HepG2 (cell line): ENCODE data around the gene CSNK1D. TPM values are rescaled to one million over a fixed set of nuclear protein-coding genes. Genes with fewer than 3 reads are reported as not detected.

Source experiments
- BCL6 ChIP-seq: IDR thresholded peaks from 2 replicates; pipeline ENCODE4 v1.6.1; 2016; ENCODE audit warnings: missing genetic modification reagents, missing compliant biosample characterization
- BORCS8-MEF2B ChIP-seq: sonication (generic); formaldehyde crosslinking; IDR thresholded peaks from 2 replicates; pipeline ENCODE4 v1.8.0; 2022; ENCODE audit warnings: mild to moderate bottlenecking, missing genetic modification reagents
- CBX5 ChIP-seq: sonication (generic); formaldehyde crosslinking; IDR thresholded peaks from 2 replicates; pipeline ENCODE4 v1.4.0; 2020; ENCODE audit warnings: missing genetic modification reagents, borderline replicate concordance
- DBP ChIP-seq: sonication (generic); formaldehyde crosslinking; IDR thresholded peaks from 2 replicates; pipeline ENCODE4 v1.4.0; 2020; ENCODE audit warnings: missing genetic modification reagents; ENCODE audit errors: not compliant biosample characterization
- E2F1 ChIP-seq: sonication (generic); formaldehyde crosslinking; IDR thresholded peaks from 2 replicates; pipeline ENCODE4 v1.5.0; 2020; ENCODE audit warnings: missing genetic modification reagents
- FOXO4 ChIP-seq: sonication (generic); formaldehyde crosslinking; conservative IDR thresholded peaks from 2 replicates; pipeline ENCODE4 v1.8.1; 2023; ENCODE audit warnings: missing genetic modification reagents
- MAFF ChIP-seq: IDR thresholded peaks from 2 replicates; pipeline ENCODE4 v1.6.1; 2011; ENCODE audit warnings: low read depth, low read length, improper control_type of control experiment
- MXD3 ChIP-seq: IDR thresholded peaks from 2 replicates; pipeline ENCODE4 v1.6.1; 2016; ENCODE audit warnings: mild to moderate bottlenecking, missing biosample characterization, missing genetic modification reagents
- NFE2 ChIP-seq: sonication (generic); formaldehyde crosslinking; IDR thresholded peaks from 2 replicates; pipeline ENCODE4 v1.4.0; 2020; ENCODE audit warnings: missing genetic modification reagents
- NFYB ChIP-seq: sonication (generic); formaldehyde crosslinking; IDR thresholded peaks from 2 replicates; pipeline ENCODE4 v1.4.0; 2020; ENCODE audit warnings: missing genetic modification reagents
- SAFB2 ChIP-seq: sonication (generic); formaldehyde crosslinking; IDR thresholded peaks from 2 replicates; pipeline ENCODE4 v1.5.1; 2020; ENCODE audit warnings: missing genetic modification reagents, low read depth, mild to moderate bottlenecking, borderline replicate concordance
- ZBED4 ChIP-seq: sonication (generic); formaldehyde crosslinking; IDR thresholded peaks from 2 replicates; pipeline ENCODE4 v1.4.0; 2020; ENCODE audit warnings: missing genetic modification reagents, borderline replicate concordance
- ZBTB46 ChIP-seq: sonication (generic); formaldehyde crosslinking; IDR thresholded peaks from 2 replicates; pipeline ENCODE4 v1.4.0; 2020; ENCODE audit warnings: mild to moderate bottlenecking, missing genetic modification reagents, borderline replicate concordance
- ZBTB7B ChIP-seq: sonication (generic); formaldehyde crosslinking; IDR thresholded peaks from 2 replicates; pipeline ENCODE4 v1.4.0; 2020; ENCODE audit warnings: missing genetic modification reagents
- ZNF180 ChIP-seq: sonication (generic); formaldehyde crosslinking; IDR thresholded peaks from 2 replicates; pipeline ENCODE4 v1.4.0; 2020; ENCODE audit warnings: low read depth, missing genetic modification reagents, borderline replicate concordance
- ZNF331 ChIP-seq: sonication (generic); formaldehyde crosslinking; IDR thresholded peaks from 2 replicates; pipeline ENCODE4 v1.4.0; 2020; ENCODE audit warnings: missing genetic modification reagents
- ZNF468 ChIP-seq: sonication (generic); formaldehyde crosslinking; IDR thresholded peaks from 2 replicates; pipeline ENCODE4 v1.8.0; 2022; ENCODE audit warnings: mild to moderate bottlenecking, moderate library complexity, missing genetic modification reagents
- ZNF580 ChIP-seq: IDR thresholded peaks from 2 replicates; pipeline ENCODE4 v1.6.1; 2016; ENCODE audit warnings: low read depth, borderline replicate concordance
- ZNF761 ChIP-seq: sonication (generic); formaldehyde crosslinking; conservative IDR thresholded peaks from 2 replicates; pipeline ENCODE4 v1.4.0; 2020; ENCODE audit warnings: mild to moderate bottlenecking, missing genetic modification reagents
- polyA plus RNA-seq, 8 experiments: library from polyadenylated mRNA; depleted of rRNA in 3 of 8; stranded (reverse) in 7 of 8; unstranded in 1 of 8; fragments of >200 nt; fragmentation: Illumina TruSeq in 4 of 8; extraction: Trizol in 4 of 8; gene quantifications; 2 replicates each; pipeline versions ENCODE4 v1.2.1 to v1.2.3, GENCODE V29; 2011 to 2016; ENCODE audit warnings: low read depth in 4 of 8, missing spikeins in 1 of 8, mixed read lengths in 1 of 8; ENCODE audit not compliant: insufficient read depth in 1 of 8
- total RNA-seq, 5 experiments: library from RNA; depleted of rRNA; stranded (reverse); fragments of >200 nt; fragmentation: Illumina TruSeq; extraction: Trizol; gene quantifications; 2 replicates each; pipeline ENCODE4 v1.2.3, GENCODE V29; 2016; ENCODE audit warnings: low read depth in 1 of 5

CSNK1D gene
- total and polyA plus RNA-seq, 2 of the 13 experiments (the other 11 are each of a cell fraction or from before 2014, with no cell fraction given): 31.5 to 128 TPM

- TF ChIP-seq DBP (CRISPR knock-in tag) (no peak), ZBTB7B (CRISPR knock-in tag) (peak; percentile 90), E2F1 (CRISPR knock-in tag) (no peak), SAFB2 (CRISPR knock-in tag) (peak; percentile 33; the same call in 1 of the 2 replicates), ZNF761 (CRISPR knock-in tag) (no peak; the same call in 1 of the 2 replicates), MAFF (no peak), ZNF180 (CRISPR knock-in tag) (no peak), FOXO4 (0 out of 2 replicates have a peak, but pooled peaks have one; percentile 78), BORCS8-MEF2B (no peak; the same call in 1 of the 2 replicates), NFE2 (CRISPR knock-in tag) (no peak), ZNF580 (CRISPR knock-in tag) (no peak), ZBED4 (CRISPR knock-in tag) (no peak), BCL6 (CRISPR knock-in tag) (no peak), NFYB (CRISPR knock-in tag) (no peak; the same call in 1 of the 2 replicates), MXD3 (CRISPR knock-in tag) (no peak), CBX5 (CRISPR knock-in tag) (no peak), ZNF468 (CRISPR knock-in tag) (no peak), ZBTB46 (no peak), ZNF331 (CRISPR knock-in tag) (peak; percentile 29; the same call in 1 of the 2 replicates)
Observed at GRCh38 chr17:82226809-82227628, 46.5 kb downstream of the CSNK1D start (continued).
